ENCODE results near the gene ARAP3.

- TF ChIP-seq POLR2A (IDR thresholded peaks at IDR 0.05), result no peak
- TF ChIP-seq, protein P1, sequence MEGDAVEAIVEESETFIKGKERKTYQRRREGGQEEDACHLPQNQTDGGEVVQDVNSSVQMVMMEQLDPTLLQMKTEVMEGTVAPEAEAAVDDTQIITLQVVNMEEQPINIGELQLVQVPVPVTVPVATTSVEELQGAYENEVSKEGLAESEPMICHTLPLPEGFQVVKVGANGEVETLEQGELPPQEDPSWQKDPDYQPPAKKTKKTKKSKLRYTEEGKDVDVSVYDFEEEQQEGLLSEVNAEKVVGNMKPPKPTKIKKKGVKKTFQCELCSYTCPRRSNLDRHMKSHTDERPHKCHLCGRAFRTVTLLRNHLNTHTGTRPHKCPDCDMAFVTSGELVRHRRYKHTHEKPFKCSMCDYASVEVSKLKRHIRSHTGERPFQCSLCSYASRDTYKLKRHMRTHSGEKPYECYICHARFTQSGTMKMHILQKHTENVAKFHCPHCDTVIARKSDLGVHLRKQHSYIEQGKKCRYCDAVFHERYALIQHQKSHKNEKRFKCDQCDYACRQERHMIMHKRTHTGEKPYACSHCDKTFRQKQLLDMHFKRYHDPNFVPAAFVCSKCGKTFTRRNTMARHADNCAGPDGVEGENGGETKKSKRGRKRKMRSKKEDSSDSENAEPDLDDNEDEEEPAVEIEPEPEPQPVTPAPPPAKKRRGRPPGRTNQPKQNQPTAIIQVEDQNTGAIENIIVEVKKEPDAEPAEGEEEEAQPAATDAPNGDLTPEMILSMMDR (IDR thresholded peaks at IDR 0.05), result no peak
These were observed 76.3 kb downstream of the ARAP3 start for GRCh38 chr5:141605523-141606277.

Measured in testis (tissue), 2 donors.